Lower leg skin (tissue), 3 donors: ENCODE data around the gene CHI3L2.

Source experiments
- POLR2A ChIP-seq, 2 donors: fragments of 450-650 bp; IDR thresholded peaks; one replicate each; pipeline ENCODE4 v1.6.1; 2016 to 2017; ENCODE audit warnings: antibody characterized with exemption in 2 of 2, mild to moderate bottlenecking in 1 of 2, moderate library complexity in 1 of 2
- TF ChIP-seq, protein P1 (sequence below), 3 donors: fragments of 450-650 bp; IDR thresholded peaks; one replicate each; pipeline ENCODE4 v1.5.1; 2016; ENCODE audit warnings: antibody characterized with exemption in 3 of 3, mild to moderate bottlenecking in 3 of 3, moderate library complexity in 2 of 3

DNA sequence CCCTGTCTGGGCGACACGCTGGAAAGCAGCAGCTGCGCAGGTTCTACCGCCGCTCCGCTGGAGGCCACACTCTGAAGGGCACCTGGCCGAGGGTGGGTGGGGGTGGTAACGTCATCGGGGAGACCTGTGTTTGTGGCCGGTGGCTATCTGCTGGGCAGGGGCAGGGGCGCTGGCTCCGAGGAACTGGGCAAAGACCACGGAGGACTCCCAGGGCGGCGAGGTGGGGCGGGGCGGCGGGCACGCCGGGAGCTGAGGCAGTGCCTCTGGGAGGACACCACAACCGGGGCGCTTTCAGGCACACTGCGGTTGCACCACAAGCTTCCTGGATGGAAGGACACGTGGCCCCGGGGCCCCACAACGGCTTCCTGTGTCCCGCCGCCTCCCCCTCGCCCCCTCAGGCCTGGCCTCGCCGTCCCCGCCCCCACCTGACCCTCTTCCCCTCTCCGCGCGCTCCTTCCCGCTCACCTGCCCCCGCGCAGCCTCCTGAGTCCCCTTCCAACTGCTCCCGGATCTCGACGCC is 23.8 kb upstream of the CHI3L2 start:
- TF ChIP-seq, protein P1, sequence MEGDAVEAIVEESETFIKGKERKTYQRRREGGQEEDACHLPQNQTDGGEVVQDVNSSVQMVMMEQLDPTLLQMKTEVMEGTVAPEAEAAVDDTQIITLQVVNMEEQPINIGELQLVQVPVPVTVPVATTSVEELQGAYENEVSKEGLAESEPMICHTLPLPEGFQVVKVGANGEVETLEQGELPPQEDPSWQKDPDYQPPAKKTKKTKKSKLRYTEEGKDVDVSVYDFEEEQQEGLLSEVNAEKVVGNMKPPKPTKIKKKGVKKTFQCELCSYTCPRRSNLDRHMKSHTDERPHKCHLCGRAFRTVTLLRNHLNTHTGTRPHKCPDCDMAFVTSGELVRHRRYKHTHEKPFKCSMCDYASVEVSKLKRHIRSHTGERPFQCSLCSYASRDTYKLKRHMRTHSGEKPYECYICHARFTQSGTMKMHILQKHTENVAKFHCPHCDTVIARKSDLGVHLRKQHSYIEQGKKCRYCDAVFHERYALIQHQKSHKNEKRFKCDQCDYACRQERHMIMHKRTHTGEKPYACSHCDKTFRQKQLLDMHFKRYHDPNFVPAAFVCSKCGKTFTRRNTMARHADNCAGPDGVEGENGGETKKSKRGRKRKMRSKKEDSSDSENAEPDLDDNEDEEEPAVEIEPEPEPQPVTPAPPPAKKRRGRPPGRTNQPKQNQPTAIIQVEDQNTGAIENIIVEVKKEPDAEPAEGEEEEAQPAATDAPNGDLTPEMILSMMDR (IDR thresholded peaks at IDR 0.05), result no peak
- TF ChIP-seq POLR2A (IDR thresholded peaks at IDR 0.05), result no peak
